Gastroesophageal sphincter (tissue), 4 donors: ENCODE results near the gene NEIL1. TPM values are rescaled to one million over a fixed set of nuclear protein-coding genes. Genes with fewer than 3 reads are reported as not detected.

Experiments used
- ATAC-seq: fragments of 150-250 bp; one replicate; pipeline ENCODE4 v1.9.1; 2016; ENCODE audit warnings: mild to moderate bottlenecking, moderate library complexity
- H3K27ac ChIP-seq, 4 donors: fragments of 200-600 bp; sonication (generic) in 3 of 4; 1 replicate in 3 of 4; 2 replicates in 1 of 4; pipeline ENCODE4 v1.5.1; 2016 to 2019
- H3K27me3 ChIP-seq: fragments of 200-600 bp; sonication (generic); one replicate; pipeline ENCODE4 v1.5.1; 2019
- H3K36me3 ChIP-seq, 2 donors: fragments of 200-600 bp; sonication (generic); one replicate each; pipeline ENCODE4 v1.5.1; 2019; ENCODE audit warnings: control low read depth in 1 of 2
- H3K4me1 ChIP-seq, 3 donors: fragments of 200-600 bp; sonication (generic); 1 replicate in 2 of 3; 2 replicates in 1 of 3; pipeline ENCODE4 v1.5.1; 2016 to 2019; ENCODE audit warnings: control low read depth in 2 of 3
- H3K4me3 ChIP-seq, 2 donors: fragments of 200-600 bp; sonication (generic); one replicate each; pipeline ENCODE4 v1.5.1; 2019; ENCODE audit warnings: mild to moderate bottlenecking in 1 of 2, moderate library complexity in 1 of 2
- H3K9me3 ChIP-seq, 3 donors: fragments of 200-600 bp; sonication (generic); one replicate each; pipeline ENCODE4 v1.5.1; 2017 to 2019; ENCODE audit warnings: control low read depth in 2 of 3
- CTCF ChIP-seq, 4 experiments: fragments of 200-600 bp in 2 of 4; fragments of 450-650 bp in 2 of 4; sonication (generic) in 1 of 4; IDR thresholded peaks; one replicate each; pipeline ENCODE4 v1.5.1; 2017 to 2019; ENCODE audit warnings: antibody characterized with exemption in 4 of 4, mild to moderate bottlenecking in 2 of 4, moderate library complexity in 2 of 4
- EP300 ChIP-seq: sonication (generic); formaldehyde crosslinking; IDR thresholded peaks from one replicate; pipeline ENCODE4 v1.6.1; 2017; ENCODE audit warnings: antibody characterized with exemption, mild to moderate bottlenecking
- POLR2A ChIP-seq, 2 donors: fragments of 450-650 bp; IDR thresholded peaks; one replicate each; pipeline ENCODE4 v1.6.1; 2017; ENCODE audit warnings: antibody characterized with exemption in 2 of 2, mild to moderate bottlenecking in 2 of 2, moderate library complexity in 1 of 2
- POLR2AphosphoS5 ChIP-seq: sonication (generic); formaldehyde crosslinking; IDR thresholded peaks from one replicate; pipeline ENCODE4 v1.6.1; 2017; ENCODE audit warnings: antibody characterized with exemption
- WGBS, 2 donors: methylation state at CpG; one replicate each; pipeline ENCODE4 v1.1.5; 2018; ENCODE audit warnings: low coverage in 1 of 2; 5-methylcytosine and 5-hydroxymethylcytosine counted together
- total RNA-seq, 4 donors: library from RNA; depleted of rRNA; stranded (reverse); fragments of >200 nt; gene quantifications; one replicate each; pipeline ENCODE4 v1.1.0, GENCODE V29; 2016

The NEIL1 gene
- total RNA-seq, 4 donors from 2014 or later, result 8.7 to 47.8 (median 28.9) TPM

GRCh38 chr15:75367406-75367912 lies 20.6 kb downstream of the NEIL1 start:
- Histone ChIP-seq H3K27ac (peak overlapping the region in 3 of 4 donors; percentile 97 to 100 (median 99)), H3K4me3 (peak overlapping the region; percentile 93 to 95), H3K4me1 (peaks cover 0 to 28% (median 12%) of the 10 kb centered on the region in 3 donors), H3K36me3 (peaks cover 0 to 75% of the 10 kb centered on the region in 2 donors), H3K27me3 (no peaks in the 10 kb centered on the region), H3K9me3 (no peaks in the 10 kb centered on the region)
- WGBS, 2 donors, result 0% methylated on average over 3 of the region's 7 CpGs; no CpG with 5 or more reads in 1 of the 2 donors
- TF ChIP-seq POLR2AphosphoS5 (no peak), CTCF (IDR thresholded peaks at IDR 0.05) (no peak), EP300 (no peak), POLR2A (IDR thresholded peaks at IDR 0.05) (no peak)
- no peak for ATAC-seq

GRCh38 chr15:75367913-75368688 lies 21.3 kb downstream of the NEIL1 start, which contains the start of gene MAN2C1:
Gene MAN2C1, minus strand, starts transcription at chr15:75368607. Its CDS starts 24 bp downstream, at chr15:75368583.
- peak within 1 kb of the TSS; percentile 93 to 95 for H3K4me3 ChIP-seq
- peak within 1 kb of the TSS; percentile 97 to 100 (median 98) for H3K27ac ChIP-seq
- no peaks in the 10 kb centered on the region for H3K27me3 ChIP-seq
- H3K9me3 ChIP-seq, result no peaks in the 10 kb centered on the region
- peak; percentile 97 for ATAC-seq
- TF ChIP-seq POLR2A (IDR thresholded peaks at IDR 0.05) (peak; percentile 86 to 90), POLR2AphosphoS5 (peak; percentile 90), EP300 (no peak), CTCF (IDR thresholded peaks at IDR 0.05) (peak in 3 of 4 experiments; percentile 64 to 87 (median 76))
- H3K36me3 ChIP-seq, result peaks cover 0 to 75% of the 10 kb centered on the region in 2 donors
- H3K4me1 ChIP-seq, result peaks cover 0 to 28% (median 12%) of the 10 kb centered on the region in 3 donors
- WGBS, 2 donors, result 0% methylated on average over 22 of the region's 67 CpGs; no CpG with 5 or more reads in 1 of the 2 donors

- H3K36me3 ChIP-seq, result peaks cover 0 to 75% of the 10 kb centered on the region in 2 donors
- no peak for TF ChIP-seq EP300
- TF ChIP-seq POLR2A (IDR thresholded peaks at IDR 0.05), result no peak
- no peak for TF ChIP-seq CTCF (IDR thresholded peaks at IDR 0.05)
- TF ChIP-seq POLR2AphosphoS5, result no peak
- no peak for ATAC-seq
Observed at GRCh38 chr15:75368689-75369239, 21.9 kb downstream of the NEIL1 start.

GRCh38 chr15:75369897-75370581 lies 23.2 kb downstream of the NEIL1 start:
- H3K36me3 ChIP-seq, result peaks cover 0 to 75% of the 10 kb centered on the region in 2 donors
- TF ChIP-seq CTCF (IDR thresholded peaks at IDR 0.05) (no peak), EP300 (no peak), POLR2AphosphoS5 (no peak), POLR2A (IDR thresholded peaks at IDR 0.05) (no peak)

More at GRCh38 chr15:75368689-75369239, 21.9 kb downstream of the NEIL1 start:
- Histone ChIP-seq H3K4me3 (peak overlapping the region; percentile 93 to 95), H3K27me3 (no peaks in the 10 kb centered on the region), H3K9me3 (no peaks in the 10 kb centered on the region), H3K4me1 (peaks cover 0 to 28% (median 12%) of the 10 kb centered on the region in 3 donors), H3K27ac (peak overlapping the region; percentile 97 to 100 (median 98))
- WGBS, 2 donors, result 2 to 5% methylated on average over 12 to 17 of the region's 23 CpGs

More at GRCh38 chr15:75369897-75370581, 23.2 kb downstream of the NEIL1 start:
- no peak for ATAC-seq
- no peaks in the 10 kb centered on the region for H3K27me3 ChIP-seq
- WGBS, 2 donors, result 91 to 97% methylated on average over 5 to 6 of the region's 7 CpGs
- H3K27ac ChIP-seq, result peak overlapping the region in 1 of 4 donors; percentile 100
- H3K4me3 ChIP-seq, result no peak overlapping the region
- no peaks in the 10 kb centered on the region for H3K9me3 ChIP-seq
- peaks cover 0 to 28% (median 12%) of the 10 kb centered on the region in 3 donors for H3K4me1 ChIP-seq
